Hypothalamus (tissue), 51 donors: ENCODE results near the gene DAB2IP.

ENCODE experiments used
- DNase-seq, 51 donors: peaks; one replicate each; lab custom pipeline; 2025; lab: John Stamatoyannopoulos, UW

Gene DAB2IP

GRCh38 chr9:121752929-121753328 lies 101.5 kb downstream of the DAB2IP start:
- no peak for DNase-seq

GRCh38 chr9:121753802-121754654 lies 102.6 kb downstream of the DAB2IP start:
- no peak for DNase-seq

GRCh38 chr9:121754655-121755436 lies 103.4 kb downstream of the DAB2IP start:
- DNase-seq: no peak

- DNase-seq: no peak
Measured at GRCh38 chr9:121755581-121755980, 104.1 kb downstream of the DAB2IP start.

GRCh38 chr9:121756474-121757280 lies 105.2 kb downstream of the DAB2IP start:
- DNase-seq: peak in 24 of 51 donors; percentile 11 to 67 (median 38)

GRCh38 chr9:121757281-121757585 lies 105.8 kb downstream of the DAB2IP start:
- no peak for DNase-seq

- no peak for DNase-seq
Measured at GRCh38 chr9:121758693-121759092, 107.3 kb downstream of the DAB2IP start.

GRCh38 chr9:121759996-121760395 lies 108.6 kb downstream of the DAB2IP start:
- DNase-seq: no peak

GRCh38 chr9:121760571-121760970 lies 109.1 kb downstream of the DAB2IP start:
- no peak for DNase-seq

GRCh38 chr9:121763131-121763530 lies 111.7 kb downstream of the DAB2IP start:
- no peak for DNase-seq

- no peak for DNase-seq
Measured at GRCh38 chr9:121763561-121764370, 112.3 kb downstream of the DAB2IP start.

- DNase-seq: no peak
Measured at GRCh38 chr9:121764371-121764730, 112.9 kb downstream of the DAB2IP start.

GRCh38 chr9:121765021-121765950 lies 113.9 kb downstream of the DAB2IP start:
- no peak for DNase-seq

- no peak for DNase-seq
Measured at GRCh38 chr9:121766081-121766683, 114.7 kb downstream of the DAB2IP start.

GRCh38 chr9:121767171-121767769 lies 115.8 kb downstream of the DAB2IP start:
- DNase-seq: no peak

- no peak for DNase-seq
Measured at GRCh38 chr9:121768416-121769015, 117.1 kb downstream of the DAB2IP start.

- no peak for DNase-seq
Measured at GRCh38 chr9:121769939-121770338, 118.5 kb downstream of the DAB2IP start.
